ENCODE results near the gene A4GALT. TPM values are rescaled to one million over a fixed set of nuclear protein-coding genes. Genes with fewer than 3 reads are reported as not detected.

A4GALT gene
- total and polyA plus RNA-seq, 2 donors (not counting 3 experiments of a cell fraction or from before 2014, with no cell fraction given): 5.4 to 20.7 TPM

GRCh38 chr22:42716221-42716620 lies 4.4 kb downstream of the A4GALT start:
- TF ChIP-seq POLR2AphosphoS5 (IDR thresholded peaks at IDR 0.05; ENCODE audit: insufficient read depth, low read depth, low read length): no peak
- TF ChIP-seq GATA2 (IDR thresholded peaks at IDR 0.05; ENCODE audit: insufficient read depth, insufficient read length, low read depth, low read length): no peak
- TF ChIP-seq JUN (IDR thresholded peaks at IDR 0.05; ENCODE audit: borderline replicate concordance, insufficient read depth, insufficient read length, low read depth): no peak
- no peak for TF ChIP-seq MYC (IDR thresholded peaks at IDR 0.05; ENCODE audit: low read depth, low read length)
- TF ChIP-seq CTCF (IDR thresholded peaks at IDR 0.05; ENCODE audit: extremely low read depth in 1 of 2, insufficient read depth in 1 of 2, low read depth in 1 of 2, low read length in 2 of 2): no peak
- no peak for TF ChIP-seq FOS (IDR thresholded peaks at IDR 0.05; ENCODE audit: borderline replicate concordance, insufficient read depth, low read length)
- TF ChIP-seq, protein P1, sequence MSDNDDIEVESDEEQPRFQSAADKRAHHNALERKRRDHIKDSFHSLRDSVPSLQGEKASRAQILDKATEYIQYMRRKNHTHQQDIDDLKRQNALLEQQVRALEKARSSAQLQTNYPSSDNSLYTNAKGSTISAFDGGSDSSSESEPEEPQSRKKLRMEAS (IDR thresholded peaks at IDR 0.05; ENCODE audit: insufficient read depth, insufficient read length): no peak
- no peak for TF ChIP-seq EZH2 (IDR thresholded peaks at IDR 0.05; ENCODE audit: borderline replicate concordance, low read depth, low read length, severe bottlenecking)
- no peak for TF ChIP-seq POLR2A (IDR thresholded peaks at IDR 0.05; ENCODE audit: low read depth, low read length)
- no peaks in the 10 kb centered on the region for H3K79me2 ChIP-seq (ENCODE audit: control insufficient read depth, insufficient read depth, low read length)
- DNase-seq (ENCODE audit: low read depth, low spot score) (no peak), FAIRE-seq (no peak)
- H3K27me3 ChIP-seq (ENCODE audit: control insufficient read depth in 2 of 2, insufficient read depth in 2 of 2, low read length in 2 of 2): peaks cover 0 to 2% of the 10 kb centered on the region in 2 experiments
- H3K9me3 ChIP-seq (replicated peaks; ENCODE audit: control insufficient read depth, insufficient read depth, low read length): no peaks in the 10 kb centered on the region
- H3K36me3 ChIP-seq (ENCODE audit: control insufficient read depth in 2 of 2, extremely low read depth in 1 of 2, insufficient read depth in 2 of 2, low read length in 2 of 2): no peaks in the 10 kb centered on the region
- no TSS peak for BruUV-seq (replicated peaks)
- peaks cover 10% of the 10 kb centered on the region for H3K4me1 ChIP-seq (ENCODE audit: control insufficient read depth, extremely low read depth, insufficient read depth, low read length)
- H3K4me2 ChIP-seq (ENCODE audit: insufficient read depth, low read length): no peak overlapping the region
- no peaks in the 10 kb centered on the region for H3K9me1 ChIP-seq (replicated peaks; ENCODE audit: control insufficient read depth, extremely low read depth, insufficient read depth, low read length)
- dilution Hi-C loops (cut with MboI; ENCODE audit: extremely low pct_ligation_motif_present, low sequenced_read_pairs): no loop called here
- H4K20me1 ChIP-seq (replicated peaks; ENCODE audit: control insufficient read depth, extremely low read depth, insufficient read depth, low read length): no peaks in the 10 kb centered on the region
- intact Hi-C loops (cut with micrococcal nuclease): no loop called here
- POLR2A ChIA-PET: no interaction called here
- H3K4me3 ChIP-seq (replicated peaks in 1 of 3; ENCODE audit: insufficient read depth in 1 of 3, low read depth in 1 of 3, low read length in 3 of 3): no peak overlapping the region
- no peak overlapping the region for H3K27ac ChIP-seq (ENCODE audit: insufficient read depth, low read depth, low read length)
- H3K9ac ChIP-seq (replicated peaks; ENCODE audit: extremely low read depth, insufficient read depth, low read length): no peak overlapping the region
- CTCF ChIA-PET: no interaction called here
- H2AFZ ChIP-seq (ENCODE audit: low read depth, low read length): no peak overlapping the region
